Natural killer cell treated with Interleukin-12 subunit alpha and Interleukin-12 subunit beta and Interleukin-15 and Interleukin-18, amount 100 ng/mL, for 72 hours (primary cell): Measurements from ENCODE around the gene ACD. TPM values are rescaled to one million over a fixed set of nuclear protein-coding genes. Genes with fewer than 3 reads are reported as not detected.
A peak's percentile ranks its signal among the peaks of the same experiment; 100 is the strongest.

Experiments used
- ATAC-seq, 2 donors: fragments of 150-1000 bp; cut with Tn5 transposase in 1 of 2; sonication (Bioruptor Pico), chemical (Tn5 transposase) in 1 of 2; 2 replicates each; pipeline ENCODE4 v1.10.0; 2021
- DNase-seq: peaks from one replicate; pipeline ENCODE4 v3.0.0; 2022; ENCODE audit warnings: low spot score
- H3K27ac Mint-ChIP-seq, 2 donors: 1 replicate in 1 of 2; 2 replicates in 1 of 2; pipeline ENCODE4 v1.8.0; 2022; ENCODE audit warnings: mixed read lengths in 2 of 2, mild to moderate bottlenecking in 1 of 2, moderate library complexity in 1 of 2
- H3K27me3 Mint-ChIP-seq, 2 donors: 1 replicate in 1 of 2; 2 replicates in 1 of 2; pipeline ENCODE4 v1.8.0; 2022; ENCODE audit warnings: mixed read lengths in 2 of 2
- H3K36me3 Mint-ChIP-seq: one replicate; pipeline ENCODE4 v1.8.0; 2022; ENCODE audit warnings: mixed read lengths
- H3K4me1 Mint-ChIP-seq, 2 donors: 1 replicate in 1 of 2; 2 replicates in 1 of 2; pipeline ENCODE4 v1.8.0; 2022; ENCODE audit warnings: low read depth in 2 of 2, mixed read lengths in 2 of 2, mild to moderate bottlenecking in 1 of 2
- H3K4me3 Mint-ChIP-seq: one replicate; pipeline ENCODE4 v1.8.0; 2022; ENCODE audit warnings: mixed read lengths
- H3K9me3 Mint-ChIP-seq: 2 replicates; pipeline ENCODE4 v1.8.0; 2022; ENCODE audit warnings: mixed read lengths
- total RNA-seq, 2 donors: library from RNA; stranded (reverse); gene quantifications; one replicate each; pipeline ENCODE4 v1.2.3, GENCODE V29; 2022

ACD gene
- total RNA-seq, 2 donors from 2014 or later, result 54.9 to 91.3 TPM

GRCh38 chr16:67672306-67672705 is 12.2 kb upstream of the ACD start:
- no peaks in the 10 kb centered on the region for H3K36me3 Mint-ChIP-seq
- H3K9me3 Mint-ChIP-seq, result no peaks in the 10 kb centered on the region
- H3K27me3 Mint-ChIP-seq, result no peaks in the 10 kb centered on the region
- DNase-seq (no peak), ATAC-seq (no peak)
- peaks cover 0 to 5% of the 10 kb centered on the region in 2 donors for H3K4me1 Mint-ChIP-seq
- no peak overlapping the region for H3K27ac Mint-ChIP-seq
- no peak overlapping the region for H3K4me3 Mint-ChIP-seq

- Mint-ChIP-seq H3K27ac (peak overlapping the region in 1 of 2 donors; percentile 57), H3K27me3 (no peaks in the 10 kb centered on the region), H3K36me3 (no peaks in the 10 kb centered on the region), H3K4me3 (no peak overlapping the region), H3K4me1 (peaks cover 6 to 11% of the 10 kb centered on the region in 2 donors), H3K9me3 (no peaks in the 10 kb centered on the region)
- DNase-seq (peak; percentile 49), ATAC-seq (no peak)
These were observed 9.5 kb upstream of the ACD start for GRCh38 chr16:67669499-67670101.

GRCh38 chr16:67668495-67669157 is 8.6 kb upstream of the ACD start:
- Mint-ChIP-seq H3K9me3 (no peaks in the 10 kb centered on the region), H3K27ac (no peak overlapping the region), H3K4me1 (peaks cover 6 to 17% of the 10 kb centered on the region in 2 donors), H3K36me3 (no peaks in the 10 kb centered on the region), H3K4me3 (no peak overlapping the region), H3K27me3 (no peaks in the 10 kb centered on the region)
- ATAC-seq (no peak), DNase-seq (peak; percentile 51)

- peak; percentile 83 to 84 for ATAC-seq
- DNase-seq, result peak; percentile 83
- Mint-ChIP-seq H3K4me3 (no peak overlapping the region), H3K27ac (no peak overlapping the region), H3K4me1 (peaks cover 6 to 17% of the 10 kb centered on the region in 2 donors), H3K9me3 (no peaks in the 10 kb centered on the region), H3K27me3 (no peaks in the 10 kb centered on the region), H3K36me3 (no peaks in the 10 kb centered on the region)
These were observed 7.9 kb upstream of the ACD start for GRCh38 chr16:67667817-67668494.

- ATAC-seq (no peak), DNase-seq (no peak)
- peaks cover 6 to 12% of the 10 kb centered on the region in 2 donors for H3K4me1 Mint-ChIP-seq
- H3K4me3 Mint-ChIP-seq, result peak overlapping the region; percentile 80
- no peaks in the 10 kb centered on the region for H3K27me3 Mint-ChIP-seq
- H3K9me3 Mint-ChIP-seq, result no peaks in the 10 kb centered on the region
- peak overlapping the region in 1 of 2 donors; percentile 21 for H3K27ac Mint-ChIP-seq
- no peaks in the 10 kb centered on the region for H3K36me3 Mint-ChIP-seq
These were observed 7.4 kb upstream of the ACD start for GRCh38 chr16:67667453-67667816.

GRCh38 chr16:67666559-67667452 is 6.7 kb upstream of the ACD start, which contains the start of the genes C16orf86 and ENKD1:
Gene C16orf86 (plus strand): TSS chr16:67666814. CDS start chr16:67666971, 157 bp downstream.
Gene ENKD1 (minus strand): TSS chr16:67666750. CDS start chr16:67666442, 308 bp downstream.
- DNase-seq (peak; percentile 91), ATAC-seq (peak; percentile 85 to 90)
- Mint-ChIP-seq H3K36me3 (no peaks in the 10 kb centered on the region), H3K4me3 (peak within 1 kb of the TSS; percentile 80), H3K27me3 (no peaks in the 10 kb centered on the region), H3K9me3 (no peaks in the 10 kb centered on the region), H3K27ac (peak within 1 kb of the TSS in 1 of 2 donors; percentile 21), H3K4me1 (peaks cover 6 to 11% of the 10 kb centered on the region in 2 donors)

- ATAC-seq (peak; percentile 26), DNase-seq (peak; percentile 61)
- Mint-ChIP-seq H3K27ac (no peak overlapping the region), H3K27me3 (no peaks in the 10 kb centered on the region), H3K9me3 (no peaks in the 10 kb centered on the region), H3K4me1 (peaks cover 8 to 15% of the 10 kb centered on the region in 2 donors), H3K4me3 (peak overlapping the region; percentile 80), H3K36me3 (no peaks in the 10 kb centered on the region)
These were observed 6.0 kb upstream of the ACD start for GRCh38 chr16:67666032-67666551.

- no peaks in the 10 kb centered on the region for H3K27me3 Mint-ChIP-seq
- DNase-seq (no peak), ATAC-seq (no peak)
- H3K4me1 Mint-ChIP-seq, result peaks cover 10 to 17% of the 10 kb centered on the region in 2 donors
- H3K9me3 Mint-ChIP-seq, result no peaks in the 10 kb centered on the region
- no peaks in the 10 kb centered on the region for H3K36me3 Mint-ChIP-seq
- H3K4me3 Mint-ChIP-seq, result peak overlapping the region; percentile 72
- no peak overlapping the region for H3K27ac Mint-ChIP-seq
These were observed 5.5 kb upstream of the ACD start for GRCh38 chr16:67665598-67665997.

GRCh38 chr16:67664871-67665270 is 4.8 kb upstream of the ACD start:
- ATAC-seq (no peak), DNase-seq (no peak)
- Mint-ChIP-seq H3K4me3 (no peak overlapping the region), H3K4me1 (peaks cover 10 to 17% of the 10 kb centered on the region in 2 donors), H3K27ac (peak overlapping the region in 1 of 2 donors; percentile 68), H3K9me3 (no peaks in the 10 kb centered on the region), H3K36me3 (no peaks in the 10 kb centered on the region), H3K27me3 (no peaks in the 10 kb centered on the region)

- peak overlapping the region in 1 of 2 donors; percentile 68 for H3K27ac Mint-ChIP-seq
These were observed 4.2 kb upstream of the ACD start for GRCh38 chr16:67664258-67664657.

GRCh38 chr16:67663877-67664222 is 3.8 kb upstream of the ACD start:
- peaks cover 10 to 24% of the 10 kb centered on the region in 2 donors for H3K4me1 Mint-ChIP-seq
- DNase-seq (no peak), ATAC-seq (no peak)
- peak overlapping the region in 1 of 2 donors; percentile 68 for H3K27ac Mint-ChIP-seq
- no peaks in the 10 kb centered on the region for H3K9me3 Mint-ChIP-seq
- no peaks in the 10 kb centered on the region for H3K27me3 Mint-ChIP-seq
- H3K4me3 Mint-ChIP-seq, result no peak overlapping the region
- H3K36me3 Mint-ChIP-seq, result no peaks in the 10 kb centered on the region

More at GRCh38 chr16:67664258-67664657, 4.2 kb upstream of the ACD start:
- Mint-ChIP-seq H3K4me3 (no peak overlapping the region), H3K27me3 (no peaks in the 10 kb centered on the region), H3K36me3 (no peaks in the 10 kb centered on the region), H3K9me3 (no peaks in the 10 kb centered on the region), H3K4me1 (peaks cover 10 to 20% of the 10 kb centered on the region in 2 donors)
- ATAC-seq (no peak), DNase-seq (no peak)

GRCh38 chr16:67663151-67663876 is 3.3 kb upstream of the ACD start:
- Mint-ChIP-seq H3K36me3 (no peaks in the 10 kb centered on the region), H3K9me3 (no peaks in the 10 kb centered on the region), H3K4me1 (peaks cover 10 to 26% of the 10 kb centered on the region in 2 donors), H3K27me3 (no peaks in the 10 kb centered on the region), H3K27ac (no peak overlapping the region), H3K4me3 (no peak overlapping the region)
- ATAC-seq (no peak), DNase-seq (no peak)

- no peak overlapping the region for H3K4me3 Mint-ChIP-seq
These were observed 2.6 kb upstream of the ACD start for GRCh38 chr16:67662653-67663010.

More at GRCh38 chr16:67662653-67663010, 2.6 kb upstream of the ACD start:
- Mint-ChIP-seq H3K27me3 (no peaks in the 10 kb centered on the region), H3K27ac (no peak overlapping the region), H3K36me3 (no peaks in the 10 kb centered on the region), H3K4me1 (peaks cover 10 to 29% of the 10 kb centered on the region in 2 donors), H3K9me3 (no peaks in the 10 kb centered on the region)
- ATAC-seq (no peak), DNase-seq (no peak)
